Peyer's patch (tissue), 4 donors: ENCODE measurements around the gene ASCL3. TPM values are rescaled to one million over a fixed set of nuclear protein-coding genes. Genes with fewer than 3 reads are reported as not detected.

ENCODE experiments used
- DNase-seq, 3 donors: peaks; one replicate each; pipeline ENCODE4 v3.0.0-alpha.2; 2017 to 2019
- H3K27ac ChIP-seq, 4 donors: fragments of 200-600 bp; sonication (generic); one replicate each; pipeline ENCODE4 v1.5.1; 2016 to 2019
- H3K27me3 ChIP-seq, 2 donors: fragments of 200-600 bp; sonication (generic); one replicate each; pipeline ENCODE4 v1.5.1; 2019
- H3K36me3 ChIP-seq, 3 donors: fragments of 200-600 bp; sonication (generic); one replicate each; pipeline ENCODE4 v1.5.1; 2016 to 2019
- H3K4me1 ChIP-seq, 4 donors: fragments of 200-600 bp; sonication (generic); one replicate each; pipeline ENCODE4 v1.5.1; 2016 to 2019
- H3K4me3 ChIP-seq, 4 donors: fragments of 200-600 bp; sonication (generic); 1 replicate in 3 of 4; 2 replicates in 1 of 4; pipeline ENCODE4 v1.5.1; 2016 to 2019; ENCODE audit warnings: mild to moderate bottlenecking in 1 of 4
- H3K9me3 ChIP-seq, 4 donors: fragments of 200-600 bp; sonication (generic); one replicate each; pipeline ENCODE4 v1.5.1; 2016 to 2019; ENCODE audit warnings: mild to moderate bottlenecking in 1 of 4
- POLR2A ChIP-seq, 2 donors: fragments of 450-650 bp; IDR thresholded peaks; one replicate each; pipeline ENCODE4 v1.5.1; 2017; ENCODE audit warnings: antibody characterized with exemption in 2 of 2, mild to moderate bottlenecking in 2 of 2, moderate library complexity in 2 of 2
- total RNA-seq, 4 donors: library from RNA; depleted of rRNA; stranded (reverse); fragments of >200 nt; gene quantifications; one replicate each; pipeline ENCODE4 v1.1.0, GENCODE V29; 2016
- TF ChIP-seq, protein P1 (sequence below), 6 experiments: fragments of 450-650 bp in 4 of 6; fragments of 200-600 bp in 2 of 6; sonication (generic) in 1 of 6; IDR thresholded peaks; one replicate each; pipeline ENCODE4 v1.5.1; 2017 to 2019; ENCODE audit warnings: antibody characterized with exemption in 6 of 6, mild to moderate bottlenecking in 3 of 6, moderate library complexity in 1 of 6

Gene ASCL3
- total RNA-seq, 4 donors from 2014 or later: not detected

DNA sequence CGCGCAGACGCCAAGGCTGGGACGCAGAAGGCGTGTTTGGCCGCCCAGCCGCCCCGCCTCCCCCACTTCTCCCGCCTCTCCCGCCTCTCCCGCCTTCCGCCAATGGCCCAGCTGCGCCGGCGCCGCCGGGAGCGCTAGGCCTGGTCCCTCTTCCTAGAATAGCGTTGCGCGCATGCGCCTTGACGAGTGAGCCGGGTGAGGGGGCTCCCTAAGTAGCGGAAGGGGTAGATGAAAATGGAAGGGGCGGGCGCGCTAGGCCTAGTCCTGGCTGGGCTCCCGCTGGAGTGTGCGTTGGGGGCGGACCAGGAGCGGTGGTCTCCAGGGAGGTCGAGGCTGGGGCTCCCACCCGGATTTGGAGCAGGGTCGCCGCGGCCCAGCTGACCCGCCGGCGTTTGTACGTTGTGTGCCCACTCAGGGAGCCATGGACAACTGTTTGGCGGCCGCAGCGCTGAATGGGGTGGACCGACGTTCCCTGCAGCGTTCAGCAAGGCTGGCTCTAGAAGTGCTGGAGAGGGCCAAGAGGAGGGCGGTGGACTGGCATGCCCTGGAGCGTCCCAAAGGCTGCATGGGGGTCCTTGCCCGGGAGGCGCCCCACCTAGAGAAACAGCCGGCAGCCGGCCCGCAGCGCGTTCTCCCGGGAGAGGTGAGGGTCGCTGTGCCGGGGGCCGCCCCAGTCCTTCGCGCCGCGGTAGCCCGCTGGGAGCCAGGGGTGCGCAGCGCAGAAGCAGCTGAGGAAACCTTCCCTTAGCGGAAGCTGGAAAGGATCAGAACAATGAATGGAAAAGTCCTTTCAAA, 31.6 kb downstream of the ASCL3 start, which contains the start of gene AKIP1:
Gene AKIP1, plus strand, starts transcription at position 161 of the 795 bp plus-strand sequence. Its CDS starts 261 bp downstream, at position 422.
- peak; percentile 78 to 95 (median 94) for DNase-seq
- peak within 1 kb of the TSS; percentile 76 to 94 (median 86) for H3K27ac ChIP-seq
- peak within 1 kb of the TSS; percentile 56 to 96 (median 78) for H3K4me3 ChIP-seq
- no peaks in the 10 kb centered on the region for H3K9me3 ChIP-seq
- H3K4me1 ChIP-seq: peaks cover 0 to 30% (median 0%) of the 10 kb centered on the region in 4 donors
- H3K36me3 ChIP-seq: peaks cover 0 to 3% (median 0%) of the 10 kb centered on the region in 3 donors
- H3K27me3 ChIP-seq: no peaks in the 10 kb centered on the region
- TF ChIP-seq, protein P1, sequence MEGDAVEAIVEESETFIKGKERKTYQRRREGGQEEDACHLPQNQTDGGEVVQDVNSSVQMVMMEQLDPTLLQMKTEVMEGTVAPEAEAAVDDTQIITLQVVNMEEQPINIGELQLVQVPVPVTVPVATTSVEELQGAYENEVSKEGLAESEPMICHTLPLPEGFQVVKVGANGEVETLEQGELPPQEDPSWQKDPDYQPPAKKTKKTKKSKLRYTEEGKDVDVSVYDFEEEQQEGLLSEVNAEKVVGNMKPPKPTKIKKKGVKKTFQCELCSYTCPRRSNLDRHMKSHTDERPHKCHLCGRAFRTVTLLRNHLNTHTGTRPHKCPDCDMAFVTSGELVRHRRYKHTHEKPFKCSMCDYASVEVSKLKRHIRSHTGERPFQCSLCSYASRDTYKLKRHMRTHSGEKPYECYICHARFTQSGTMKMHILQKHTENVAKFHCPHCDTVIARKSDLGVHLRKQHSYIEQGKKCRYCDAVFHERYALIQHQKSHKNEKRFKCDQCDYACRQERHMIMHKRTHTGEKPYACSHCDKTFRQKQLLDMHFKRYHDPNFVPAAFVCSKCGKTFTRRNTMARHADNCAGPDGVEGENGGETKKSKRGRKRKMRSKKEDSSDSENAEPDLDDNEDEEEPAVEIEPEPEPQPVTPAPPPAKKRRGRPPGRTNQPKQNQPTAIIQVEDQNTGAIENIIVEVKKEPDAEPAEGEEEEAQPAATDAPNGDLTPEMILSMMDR (IDR thresholded peaks at IDR 0.05): no peak
- peak in 1 of 2 donors; percentile 29 for TF ChIP-seq POLR2A (IDR thresholded peaks at IDR 0.05)

GRCh38 chr11:8910649-8911026, 32.2 kb downstream of the ASCL3 start:
- TF ChIP-seq, protein P1 (IDR thresholded peaks at IDR 0.05): no peak
- TF ChIP-seq POLR2A (IDR thresholded peaks at IDR 0.05): no peak
- no peak for DNase-seq
- H3K9me3 ChIP-seq: no peaks in the 10 kb centered on the region
- H3K27me3 ChIP-seq: no peaks in the 10 kb centered on the region
- H3K4me1 ChIP-seq: peaks cover 0 to 30% (median 0%) of the 10 kb centered on the region in 4 donors
- H3K4me3 ChIP-seq: peak overlapping the region; percentile 56 to 96 (median 78)
- no peaks in the 10 kb centered on the region for H3K36me3 ChIP-seq
- peak overlapping the region; percentile 76 to 94 (median 86) for H3K27ac ChIP-seq

DNA sequence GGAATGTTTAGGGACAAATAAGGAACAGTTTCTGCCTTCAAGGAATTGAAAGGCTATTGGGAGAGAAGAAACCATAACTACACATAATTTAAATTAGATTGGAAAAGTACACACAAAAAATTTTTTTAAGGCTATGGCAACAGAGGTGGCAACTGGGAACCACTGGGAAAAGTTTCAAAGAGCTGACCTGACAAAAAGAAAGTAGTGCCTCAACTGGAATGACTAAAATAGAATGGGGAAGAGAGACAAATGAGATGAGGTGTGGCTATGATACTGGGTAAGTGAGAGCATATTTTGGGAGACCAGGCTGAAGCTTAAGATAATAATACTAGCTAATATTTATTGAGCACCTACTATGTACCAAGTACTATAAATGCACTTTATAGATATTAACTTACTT, 34.7 kb downstream of the ASCL3 start:
- DNase-seq: no peak
- TF ChIP-seq POLR2A (IDR thresholded peaks at IDR 0.05): no peak
- TF ChIP-seq, protein P1 (IDR thresholded peaks at IDR 0.05): no peak
- Histone ChIP-seq H3K27me3 (no peaks in the 10 kb centered on the region), H3K27ac (no peak overlapping the region), H3K4me1 (peaks cover 0 to 13% (median 0%) of the 10 kb centered on the region in 4 donors), H3K4me3 (no peak overlapping the region), H3K9me3 (peaks cover 0 to 3% (median 0%) of the 10 kb centered on the region in 4 donors), H3K36me3 (no peaks in the 10 kb centered on the region)

- peaks cover 0 to 10% (median 0%) of the 10 kb centered on the region in 4 donors for H3K4me1 ChIP-seq
- no peak overlapping the region for H3K27ac ChIP-seq
- TF ChIP-seq POLR2A (IDR thresholded peaks at IDR 0.05): no peak
- TF ChIP-seq, protein P1 (IDR thresholded peaks at IDR 0.05): no peak
- no peaks in the 10 kb centered on the region for H3K36me3 ChIP-seq
- DNase-seq: no peak
- H3K4me3 ChIP-seq: no peak overlapping the region
- H3K27me3 ChIP-seq: no peaks in the 10 kb centered on the region
- peaks cover 0 to 3% (median 0%) of the 10 kb centered on the region in 4 donors for H3K9me3 ChIP-seq
Observed at GRCh38 chr11:8907116-8907515, 35.7 kb downstream of the ASCL3 start.

DNA sequence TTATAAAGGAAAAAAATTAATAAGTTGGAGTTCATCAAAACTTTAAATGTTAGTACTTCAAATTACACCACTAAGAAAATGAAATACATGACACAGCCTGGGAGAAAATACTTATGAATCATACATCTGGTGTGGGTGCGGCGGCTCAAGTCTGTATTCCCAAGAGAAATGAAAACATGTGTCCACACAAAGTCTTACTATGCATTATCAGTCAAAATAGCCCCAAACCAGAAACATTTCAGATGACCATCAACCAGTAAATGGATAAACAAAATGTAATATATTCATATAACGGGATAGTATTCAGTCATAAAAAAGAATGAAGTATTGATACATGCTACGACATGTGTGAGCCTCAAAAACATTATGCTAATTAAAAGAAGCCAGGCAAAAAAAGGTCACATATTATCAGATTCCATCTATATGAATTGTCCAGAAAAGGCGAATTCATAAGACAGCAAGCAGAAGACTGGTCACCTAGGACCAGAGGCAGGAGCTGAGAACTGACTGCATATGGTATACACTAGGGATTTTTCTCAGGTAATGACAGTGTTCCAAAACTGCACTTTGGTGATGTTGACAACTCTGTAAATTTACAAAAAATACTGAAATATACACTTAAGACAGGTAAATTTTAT, 37.2 kb downstream of the ASCL3 start:
- Histone ChIP-seq H3K27me3 (no peaks in the 10 kb centered on the region), H3K27ac (no peak overlapping the region), H3K9me3 (peaks cover 0 to 3% (median 0%) of the 10 kb centered on the region in 4 donors), H3K4me3 (no peak overlapping the region), H3K36me3 (no peaks in the 10 kb centered on the region), H3K4me1 (peaks cover 0 to 7% (median 0%) of the 10 kb centered on the region in 4 donors)
- TF ChIP-seq, protein P1 (IDR thresholded peaks at IDR 0.05): no peak
- TF ChIP-seq POLR2A (IDR thresholded peaks at IDR 0.05): no peak
- no peak for DNase-seq
